Right forelimb (tissue), 1 donor: ENCODE results near the gene STAT1.

Source experiments
- DNase-seq: peaks from one replicate; pipeline ENCODE4 v3.0.0-alpha.2; 2018

The STAT1 gene

GRCh38 chr2:190948671-190949070 lies 65.3 kb downstream of the STAT1 start:
- DNase-seq: no peak

DNA sequence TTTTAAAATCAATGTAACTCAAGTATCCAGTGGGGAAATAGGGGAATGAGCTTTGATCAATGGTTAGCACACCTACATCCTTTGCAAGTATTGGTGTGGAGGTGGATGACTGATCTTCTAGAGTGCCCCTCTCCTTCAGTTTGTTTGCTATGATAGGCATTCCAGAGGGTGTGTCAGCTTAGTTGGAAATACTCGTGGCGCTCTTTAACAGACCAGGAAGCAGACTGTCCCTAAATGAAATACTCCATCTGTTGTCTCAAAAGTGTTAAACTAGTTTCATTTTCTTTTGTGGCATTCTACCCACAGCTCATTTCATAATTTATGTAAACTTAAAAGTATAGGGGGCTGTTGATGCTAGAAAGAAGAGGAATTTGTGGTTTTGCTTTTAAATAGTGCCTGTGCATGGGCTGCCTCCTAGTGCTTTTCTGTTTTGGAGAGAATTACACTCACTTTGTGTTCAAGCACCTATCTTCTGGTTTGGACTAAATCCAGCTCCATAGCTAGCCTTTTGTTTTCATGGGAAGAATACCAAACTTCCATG lies 66.2 kb downstream of the STAT1 start:
- DNase-seq: no peak

DNA sequence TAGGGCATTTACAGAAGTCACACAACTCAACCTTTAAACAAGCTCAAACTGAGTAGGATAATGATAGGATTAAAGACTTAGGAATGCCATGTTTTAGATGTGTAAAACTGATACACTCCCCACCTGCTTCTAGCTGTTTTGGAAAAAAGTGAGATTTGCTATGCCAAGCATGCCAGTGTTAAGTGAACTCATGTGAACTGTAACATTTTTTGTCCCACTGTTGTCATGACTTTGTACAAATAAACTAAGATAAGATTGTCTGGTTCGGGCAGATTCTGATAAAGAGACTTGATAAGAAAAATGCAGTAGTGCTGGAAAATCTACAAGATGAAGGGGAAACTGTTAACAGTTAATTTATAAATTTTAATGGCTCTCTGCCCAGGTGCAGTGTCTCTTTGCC lies 66.8 kb downstream of the STAT1 start:
- DNase-seq: no peak

DNA sequence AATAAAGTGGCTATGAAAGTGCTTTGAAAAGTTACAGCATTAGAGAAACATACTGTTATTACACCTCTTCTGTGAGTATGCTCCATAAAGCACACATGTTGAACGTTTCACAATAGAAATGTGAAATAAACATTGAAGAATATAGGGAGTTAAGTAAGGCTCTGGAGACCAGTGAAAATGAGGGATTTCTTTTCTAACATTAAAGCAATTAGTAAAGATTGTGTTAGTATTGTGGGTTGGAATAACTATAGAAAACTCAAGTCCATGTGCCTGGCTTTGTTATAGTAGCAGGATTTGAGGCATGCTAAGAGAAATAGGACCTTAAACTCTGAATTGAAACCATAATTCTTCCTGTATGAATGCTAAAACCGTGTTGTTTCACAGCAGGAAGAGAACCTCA lies 70.3 kb downstream of the STAT1 start:
- no peak for DNase-seq

DNA sequence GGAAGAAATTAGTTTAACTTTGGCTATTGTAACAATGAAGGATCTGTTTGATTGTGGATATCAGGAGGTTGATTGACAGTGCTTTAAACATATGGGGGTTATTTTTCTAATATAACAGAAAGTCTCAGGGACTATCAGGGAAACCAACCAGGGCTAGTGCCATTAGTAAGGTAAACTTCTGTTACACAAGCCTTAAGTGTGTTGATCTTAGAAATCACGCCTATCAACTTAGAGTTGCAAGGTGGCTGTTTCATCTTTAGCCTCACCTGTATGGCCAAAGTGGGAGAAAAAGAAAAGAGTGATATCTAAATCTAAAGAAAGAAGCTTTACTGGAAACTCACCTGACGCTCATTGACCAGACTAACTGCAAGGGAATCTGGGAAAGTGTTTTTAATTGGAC lies 71.3 kb downstream of the STAT1 start:
- DNase-seq: no peak

- no peak for DNase-seq
Measured at GRCh38 chr2:190941571-190941970, 72.4 kb downstream of the STAT1 start.

DNA sequence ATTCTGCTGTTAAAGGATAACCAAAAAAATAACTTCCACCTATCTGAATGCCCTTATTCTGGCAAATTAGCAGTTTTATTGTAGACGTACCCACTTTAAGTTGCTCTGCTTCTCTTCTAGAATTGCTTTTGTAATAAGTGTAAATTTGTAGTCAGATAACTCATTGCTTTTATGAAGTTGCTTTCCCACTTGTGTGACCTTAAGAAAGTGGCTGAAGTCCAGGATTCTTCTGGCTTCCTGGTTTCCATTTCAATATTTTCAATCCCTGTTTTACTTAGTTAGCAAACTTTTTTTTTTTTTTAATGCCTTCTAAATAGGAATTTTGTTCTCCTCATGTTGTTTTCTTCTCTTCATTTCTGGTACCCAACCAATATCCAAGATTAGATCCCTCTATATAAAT lies 73.5 kb downstream of the STAT1 start:
- no peak for DNase-seq

GRCh38 chr2:190938771-190939335 lies 75.1 kb downstream of the STAT1 start:
- DNase-seq: no peak

DNA sequence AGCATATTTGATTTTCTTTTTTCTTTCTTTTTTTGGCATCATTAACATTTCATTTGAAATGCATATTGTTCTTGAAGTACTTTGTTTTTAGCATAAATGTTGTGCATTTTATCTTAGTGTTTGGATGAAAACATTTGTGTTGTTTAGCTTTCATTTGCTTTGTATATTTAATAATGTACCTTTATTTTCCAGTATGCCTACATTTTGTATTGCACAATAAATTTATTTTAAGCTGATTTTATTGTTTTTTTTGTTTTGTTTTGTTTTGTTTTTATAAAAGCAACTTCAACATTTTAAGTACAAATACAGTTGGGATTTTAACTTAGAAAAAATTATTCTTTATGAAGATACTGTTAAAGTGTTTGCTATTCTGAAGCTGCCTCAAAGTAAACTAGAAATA lies 78.9 kb downstream of the STAT1 start:
- DNase-seq: no peak

DNA sequence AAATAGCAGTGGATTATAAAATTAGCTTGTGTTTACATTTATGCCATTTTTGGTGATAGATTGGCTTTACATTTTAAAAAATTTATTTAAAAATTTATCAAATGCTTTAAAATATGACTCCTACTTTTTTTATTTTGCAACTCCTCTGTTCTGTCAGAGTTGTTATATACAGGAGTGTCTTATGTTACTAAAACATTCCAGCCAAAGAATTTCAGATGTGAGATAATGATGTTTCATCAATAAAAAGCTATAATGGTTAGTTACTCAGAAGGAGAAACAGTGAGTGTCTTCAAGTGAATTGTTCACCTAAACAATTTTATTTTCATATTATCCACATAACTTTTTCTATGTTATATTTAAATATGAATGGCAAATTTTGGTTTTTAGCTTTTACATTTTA lies 80.6 kb downstream of the STAT1 start:
- no peak for DNase-seq

GRCh38 chr2:190932514-190932913 lies 81.5 kb downstream of the STAT1 start:
- no peak for DNase-seq

DNA sequence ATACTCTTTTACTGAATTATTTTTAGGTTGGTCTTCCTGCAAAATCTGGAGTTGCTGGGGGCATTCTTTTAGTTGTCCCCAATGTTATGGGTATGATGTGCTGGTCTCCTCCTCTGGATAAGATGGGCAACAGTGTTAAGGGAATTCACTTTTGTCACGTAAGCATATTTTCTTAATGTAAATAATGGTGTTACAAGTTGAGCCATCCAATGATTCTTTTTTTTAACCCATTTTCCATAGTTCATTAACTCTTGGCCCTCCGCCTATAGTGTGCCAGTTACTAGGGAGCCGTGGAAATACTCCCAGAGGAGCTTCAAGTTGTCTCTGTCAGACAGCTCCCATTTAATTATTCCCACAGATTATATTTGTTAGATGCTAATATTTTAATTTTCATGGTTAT lies 83.6 kb downstream of the STAT1 start:
- DNase-seq: no peak

DNA sequence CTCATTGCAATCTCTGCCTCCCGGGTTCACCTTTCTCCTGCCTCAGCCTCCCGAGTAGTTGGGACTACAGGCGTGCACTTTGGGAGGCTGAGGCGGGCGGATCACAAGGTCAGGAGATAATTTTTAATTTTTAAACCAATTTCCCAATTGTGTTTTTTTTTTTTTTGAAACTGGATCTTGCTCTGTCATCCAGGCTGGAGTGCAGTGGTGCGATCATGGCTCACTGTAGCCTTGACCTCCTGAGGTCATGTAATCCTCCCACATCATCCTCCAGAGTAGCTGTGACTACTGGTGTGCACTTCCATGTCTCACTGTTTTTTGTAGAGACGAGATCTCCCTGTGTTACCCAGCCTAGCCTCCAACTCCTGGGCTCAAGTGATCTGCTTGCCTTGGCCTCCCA lies 84.1 kb downstream of the STAT1 start:
- DNase-seq: no peak

DNA sequence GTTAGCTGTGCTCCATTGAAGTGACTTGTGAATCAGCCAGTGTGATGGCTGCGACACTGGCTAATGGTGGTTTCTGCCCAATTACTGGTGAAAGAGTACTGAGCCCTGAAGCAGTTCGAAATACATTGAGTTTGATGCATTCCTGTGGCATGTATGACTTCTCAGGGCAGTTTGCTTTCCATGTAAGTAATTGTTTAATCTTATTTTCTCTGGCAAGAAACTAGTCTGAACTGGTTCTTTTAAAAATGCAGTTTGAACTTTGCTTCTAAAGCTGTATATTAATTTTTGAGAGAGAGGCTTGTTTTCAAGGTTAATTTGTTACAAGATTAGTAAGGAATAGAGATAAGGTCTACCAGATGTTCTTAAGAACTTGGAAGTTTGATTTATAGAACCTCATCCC lies 86.7 kb downstream of the STAT1 start:
- DNase-seq: no peak

- no peak for DNase-seq
Measured at GRCh38 chr2:190922376-190922775, 91.6 kb downstream of the STAT1 start.

GRCh38 chr2:190920085-190920484 lies 93.9 kb downstream of the STAT1 start:
- DNase-seq: no peak
